CD14-positive monocyte (primary cell): ENCODE data around the gene FGF7. TPM values are rescaled to one million over a fixed set of nuclear protein-coding genes. Genes with fewer than 3 reads are reported as not detected.
"Not testable (repeated sequence)": the region's sequence is repeated elsewhere in the genome, so short reads cannot be mapped to it uniquely, and the experiment has no call there.

Source experiments
- DNase-seq, 3 donors: peaks; one replicate each; pipeline ENCODE4 v3.0.0-alpha.2; 2011 to 2022
- H2AFZ ChIP-seq: 2 replicates; pipeline ENCODE4 v1.6.0; 2012; ENCODE audit warnings: mild to moderate bottlenecking, low read depth, low read length, inconsistent platforms; ENCODE audit not compliant: insufficient read depth, poor library complexity, severe bottlenecking
- H3K27ac ChIP-seq, 2 donors: 1 replicate in 1 of 2; 2 replicates in 1 of 2; pipeline ENCODE4 v1.5.1; 2012 to 2013; ENCODE audit warnings: low read length in 2 of 2, control low read depth in 1 of 2, inconsistent platforms in 1 of 2, low read depth in 1 of 2, mild to moderate bottlenecking in 1 of 2
- H3K27me3 ChIP-seq, 2 donors: one replicate each; pipeline versions ENCODE4 v1.6.0 to v1.6.1; 2011 to 2013; ENCODE audit warnings: low read length in 2 of 2; ENCODE audit not compliant: control insufficient read depth in 2 of 2, insufficient read depth in 2 of 2
- H3K36me3 ChIP-seq, 2 donors: replicated peaks in 1 of 2; 1 replicate in 1 of 2; 2 replicates in 1 of 2; pipeline versions ENCODE4 v1.5.1 to v1.6.1; 2012 to 2013; ENCODE audit warnings: low read length in 2 of 2, control low read depth in 1 of 2, inconsistent platforms in 1 of 2, mild to moderate bottlenecking in 1 of 2; ENCODE audit not compliant: insufficient read depth in 2 of 2, control insufficient read depth in 1 of 2
- H3K4me1 ChIP-seq, 2 donors: 1 replicate in 1 of 2; 2 replicates in 1 of 2; pipeline versions ENCODE4 v1.5.1 to v1.6.1; 2012 to 2013; ENCODE audit warnings: low read length in 2 of 2, control low read depth in 1 of 2, inconsistent platforms in 1 of 2, mild to moderate bottlenecking in 1 of 2, moderate library complexity in 1 of 2; ENCODE audit not compliant: insufficient read depth in 2 of 2, control insufficient read depth in 1 of 2
- H3K4me2 ChIP-seq: replicated peaks from 2 replicates; pipeline ENCODE3; 2012; ENCODE audit warnings: low read length, moderate library complexity, mild to moderate bottlenecking; ENCODE audit not compliant: poor library complexity, severe bottlenecking; ENCODE audit errors: extremely low read depth
- H3K4me3 ChIP-seq, 3 experiments: fragments of 200-600 bp in 1 of 3; sonication (generic) in 1 of 3; replicated peaks in 1 of 3; 1 replicate in 2 of 3; 2 replicates in 1 of 3; pipeline ENCODE4 v1.5.1; 2011 to 2013; ENCODE audit warnings: low read length in 3 of 3, mild to moderate bottlenecking in 3 of 3, control low read depth in 2 of 3, low read depth in 2 of 3, inconsistent platforms in 1 of 3, moderate library complexity in 1 of 3
- H3K79me2 ChIP-seq: 2 replicates; pipeline ENCODE4 v1.6.0; 2012; ENCODE audit warnings: mild to moderate bottlenecking, control low read depth, inconsistent platforms, low read length, moderate library complexity; ENCODE audit not compliant: insufficient read depth
- H3K9ac ChIP-seq: 2 replicates; pipeline ENCODE4 v1.6.0; 2017; ENCODE audit warnings: low read length, mild to moderate bottlenecking; ENCODE audit not compliant: insufficient read depth, poor library complexity, severe bottlenecking
- H3K9me3 ChIP-seq, 2 donors: replicated peaks in 1 of 2; 1 replicate in 1 of 2; 2 replicates in 1 of 2; pipeline versions ENCODE4 v1.5.1 to v1.6.1; 2012 to 2013; ENCODE audit warnings: low read length in 2 of 2, control low read depth in 1 of 2; ENCODE audit not compliant: control insufficient read depth in 1 of 2, insufficient read depth in 1 of 2
- H4K20me1 ChIP-seq: 2 replicates; pipeline ENCODE4 v1.6.0; 2012; ENCODE audit warnings: mild to moderate bottlenecking, low read length, control low read depth, moderate library complexity; ENCODE audit not compliant: insufficient read depth
- H3K27ac Mint-ChIP-seq, 7 donors: one replicate each; pipeline ENCODE4 v1.8.0; 2020; ENCODE audit warnings: mild to moderate bottlenecking in 7 of 7, mixed read lengths in 7 of 7, moderate library complexity in 6 of 7, inconsistent platforms in 2 of 7
- H3K27me3 Mint-ChIP-seq, 3 donors: one replicate each; pipeline ENCODE4 v1.8.0; 2021 to 2022; ENCODE audit warnings: low read depth in 3 of 3, mild to moderate bottlenecking in 3 of 3, mixed read lengths in 3 of 3, moderate library complexity in 3 of 3, inconsistent platforms in 1 of 3
- H3K36me3 Mint-ChIP-seq, 2 donors: one replicate each; pipeline ENCODE4 v1.8.0; 2020; ENCODE audit warnings: mixed read lengths in 2 of 2, inconsistent platforms in 1 of 2, mild to moderate bottlenecking in 1 of 2
- H3K4me1 Mint-ChIP-seq: one replicate; pipeline ENCODE4 v1.8.0; 2020; ENCODE audit warnings: mild to moderate bottlenecking, mixed read lengths
- H3K4me3 Mint-ChIP-seq, 2 donors: one replicate each; pipeline ENCODE4 v1.8.0; 2020; ENCODE audit warnings: mild to moderate bottlenecking in 2 of 2, mixed read lengths in 2 of 2, moderate library complexity in 1 of 2
- H3K9me3 Mint-ChIP-seq, 7 donors: one replicate each; pipeline ENCODE4 v1.8.0; 2020 to 2022; ENCODE audit warnings: mixed read lengths in 7 of 7, mild to moderate bottlenecking in 6 of 7, moderate library complexity in 6 of 7, inconsistent platforms in 2 of 7
- WGBS: methylation state at CpG from one replicate; pipeline ENCODE4 v1.1.5; 2013; ENCODE audit warnings: missing lambda C conversion rate; ENCODE audit not compliant: insufficient coverage; 5-methylcytosine and 5-hydroxymethylcytosine counted together
- intact Hi-C, 2 donors: fragments of 100-400 bp; cut with micrococcal nuclease; formaldehyde crosslinking; loops; one replicate each; pipeline versions ENCODE4 v1.15.0 to v1.15.1; 2023
- polyA plus RNA-seq, 3 donors: library from polyadenylated mRNA; depleted of rRNA in 1 of 3; unstranded in 2 of 3; stranded (reverse) in 1 of 3; fragments of 300-500 nt in 2 of 3; fragments of >200 nt in 1 of 3; fragmentation: Illumina TruSeq in 2 of 3; gene quantifications; 1 replicate in 2 of 3; 2 replicates in 1 of 3; pipeline ENCODE4 v1.2.3, GENCODE V29; 2012 to 2021
- TF ChIP-seq, protein P1 (sequence below): fragments of 200-600 bp; IDR thresholded peaks from one replicate; pipeline ENCODE4 v1.8.0; 2022; ENCODE audit warnings: antibody characterized with exemption, mild to moderate bottlenecking

The FGF7 gene
- polyA plus RNA-seq, 3 donors, result not detected

DNA sequence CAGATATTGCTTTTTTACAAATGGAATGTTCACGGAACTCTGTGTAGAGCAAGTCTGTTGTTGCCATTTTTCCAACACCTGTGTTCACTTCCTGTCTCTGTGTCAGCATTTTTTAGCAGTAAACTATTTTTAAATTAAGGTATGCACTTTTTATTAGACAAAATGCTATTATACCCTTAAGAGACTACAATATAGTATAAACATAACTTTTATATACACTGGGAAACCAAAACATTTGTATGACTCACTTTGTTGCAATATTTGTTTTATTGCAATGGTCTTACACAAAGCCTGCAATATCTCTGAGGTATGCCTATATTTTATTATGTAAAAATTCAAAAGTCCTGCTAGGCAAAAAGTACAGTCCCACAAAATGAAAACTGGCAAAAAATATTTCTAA, 39.8 kb upstream of the FGF7 start:
- DNase-seq, result no peak
- H3K4me3 ChIP-seq, result no peak overlapping the region
- peaks cover 0 to 2% (median 0%) of the 10 kb centered on the region in 3 donors for H3K27me3 Mint-ChIP-seq
- no peak overlapping the region for H3K4me2 ChIP-seq
- TF ChIP-seq, protein P1, sequence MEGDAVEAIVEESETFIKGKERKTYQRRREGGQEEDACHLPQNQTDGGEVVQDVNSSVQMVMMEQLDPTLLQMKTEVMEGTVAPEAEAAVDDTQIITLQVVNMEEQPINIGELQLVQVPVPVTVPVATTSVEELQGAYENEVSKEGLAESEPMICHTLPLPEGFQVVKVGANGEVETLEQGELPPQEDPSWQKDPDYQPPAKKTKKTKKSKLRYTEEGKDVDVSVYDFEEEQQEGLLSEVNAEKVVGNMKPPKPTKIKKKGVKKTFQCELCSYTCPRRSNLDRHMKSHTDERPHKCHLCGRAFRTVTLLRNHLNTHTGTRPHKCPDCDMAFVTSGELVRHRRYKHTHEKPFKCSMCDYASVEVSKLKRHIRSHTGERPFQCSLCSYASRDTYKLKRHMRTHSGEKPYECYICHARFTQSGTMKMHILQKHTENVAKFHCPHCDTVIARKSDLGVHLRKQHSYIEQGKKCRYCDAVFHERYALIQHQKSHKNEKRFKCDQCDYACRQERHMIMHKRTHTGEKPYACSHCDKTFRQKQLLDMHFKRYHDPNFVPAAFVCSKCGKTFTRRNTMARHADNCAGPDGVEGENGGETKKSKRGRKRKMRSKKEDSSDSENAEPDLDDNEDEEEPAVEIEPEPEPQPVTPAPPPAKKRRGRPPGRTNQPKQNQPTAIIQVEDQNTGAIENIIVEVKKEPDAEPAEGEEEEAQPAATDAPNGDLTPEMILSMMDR, result no peak
- H3K27me3 ChIP-seq, result no peaks in the 10 kb centered on the region
- no peaks in the 10 kb centered on the region for H3K36me3 ChIP-seq
- WGBS, result no CpG with 5 or more reads among the region's 1 CpG
- H3K27ac ChIP-seq, result no peak overlapping the region
- H3K4me3 Mint-ChIP-seq, result no peak overlapping the region
- H3K27ac Mint-ChIP-seq, result no peak overlapping the region
- no peaks in the 10 kb centered on the region for H4K20me1 ChIP-seq
- H3K9me3 Mint-ChIP-seq, result peaks cover 0 to 3% (median 0%) of the 10 kb centered on the region in 7 donors
- peaks cover 3% of the 10 kb centered on the region for H3K4me1 Mint-ChIP-seq
- no peak overlapping the region for H2AFZ ChIP-seq
- H3K9ac ChIP-seq, result no peak overlapping the region
- H3K9me3 ChIP-seq, result no peaks in the 10 kb centered on the region
- no peaks in the 10 kb centered on the region for H3K4me1 ChIP-seq
- intact Hi-C loops, result no loop called here
- H3K79me2 ChIP-seq, result no peaks in the 10 kb centered on the region
- no peaks in the 10 kb centered on the region for H3K36me3 Mint-ChIP-seq

DNA sequence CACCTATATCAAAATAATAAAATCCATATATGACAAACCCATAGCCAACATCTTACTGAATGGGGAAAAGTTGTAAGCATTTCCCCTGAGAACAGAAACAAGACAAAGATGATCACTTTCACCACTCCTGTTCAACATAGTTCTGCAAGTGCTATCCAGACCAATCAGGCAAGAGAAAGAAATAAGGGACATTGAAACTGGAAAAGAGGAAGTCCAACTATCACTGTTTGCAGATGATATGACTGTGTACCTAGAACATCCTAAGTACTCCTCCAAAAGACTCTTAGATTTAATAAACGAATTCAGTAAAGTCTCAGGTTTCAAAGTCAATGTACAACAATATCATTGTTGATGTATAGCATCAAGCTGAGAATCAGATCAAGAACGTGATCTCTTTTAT, 35.6 kb upstream of the FGF7 start:
- Histone ChIP-seq H3K4me2 (no peak overlapping the region), H2AFZ (no peak overlapping the region), H3K4me1 (no peaks in the 10 kb centered on the region), H3K27ac (no peak overlapping the region), H3K4me3 (no peak overlapping the region), H3K9me3 (no peaks in the 10 kb centered on the region), H3K9ac (no peak overlapping the region), H4K20me1 (no peaks in the 10 kb centered on the region), H3K36me3 (no peaks in the 10 kb centered on the region), H3K79me2 (no peaks in the 10 kb centered on the region), H3K27me3 (no peaks in the 10 kb centered on the region)
- peak in 2 of 3 donors; percentile 12 to 18 for DNase-seq
- Mint-ChIP-seq H3K36me3 (no peaks in the 10 kb centered on the region), H3K4me1 (no peaks in the 10 kb centered on the region), H3K9me3 (peaks cover 0 to 2% (median 0%) of the 10 kb centered on the region in 7 donors), H3K4me3 (no peak overlapping the region), H3K27me3 (peaks cover 0 to 2% (median 0%) of the 10 kb centered on the region in 3 donors), H3K27ac (no peak overlapping the region)
- TF ChIP-seq, protein P1, result no peak
- intact Hi-C loops, result no loop called here
- WGBS, result no CpG with 5 or more reads among the region's 2 CpGs

DNA sequence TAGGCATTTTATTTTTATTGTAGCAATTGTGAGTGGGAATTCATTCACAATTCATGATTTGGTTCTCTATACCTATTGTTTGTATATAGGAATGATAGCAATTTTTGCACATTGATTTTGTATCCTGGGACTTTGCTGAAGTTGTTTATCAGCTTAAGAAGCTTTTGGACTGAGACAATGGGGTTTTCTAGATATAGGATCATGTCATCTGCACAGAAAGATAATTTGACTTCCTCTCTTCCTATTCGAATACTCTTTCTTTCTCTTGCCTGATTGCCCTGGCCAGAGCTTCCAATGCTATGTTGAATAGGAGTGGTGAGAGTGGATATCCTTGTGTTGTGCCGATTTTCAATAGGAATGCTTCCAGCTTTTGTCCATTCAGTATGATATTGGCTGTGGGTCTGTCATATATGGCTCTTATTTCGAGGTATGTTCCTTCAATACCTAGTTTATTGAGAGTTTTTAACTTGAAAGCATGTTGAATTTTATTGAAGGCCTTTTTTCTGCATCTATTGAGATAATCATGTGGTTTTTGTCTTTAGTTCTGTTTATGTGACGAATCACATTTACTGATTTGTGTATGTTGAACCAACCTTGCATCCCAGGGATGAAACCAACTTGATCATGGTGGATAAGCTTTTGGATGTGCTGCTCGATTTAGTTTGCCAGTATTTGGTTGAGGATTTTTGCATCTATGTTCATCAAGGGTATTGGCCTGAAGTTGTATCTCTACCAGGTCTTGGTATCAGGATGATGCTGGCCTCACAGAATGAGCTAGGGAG, 20.3 kb upstream of the FGF7 start:
- H3K4me2 ChIP-seq, H3K27ac Mint-ChIP-seq, H3K4me3 Mint-ChIP-seq, H3K27me3 ChIP-seq, intact Hi-C loops, H3K27me3 Mint-ChIP-seq, H2AFZ ChIP-seq, DNase-seq, H3K79me2 ChIP-seq, H4K20me1 ChIP-seq, H3K27ac ChIP-seq, H3K9me3 ChIP-seq, H3K36me3 ChIP-seq, H3K4me1 ChIP-seq, H3K4me1 Mint-ChIP-seq, H3K36me3 Mint-ChIP-seq, H3K9ac ChIP-seq, H3K4me3 ChIP-seq: not testable (repeated sequence)
- WGBS, result 100% methylated on average over 1 of the region's 5 CpGs
- peaks cover 0 to 13% (median 7%) of the 10 kb centered on the region in 7 donors for H3K9me3 Mint-ChIP-seq
